HEK293 (cell line): Measurements from ENCODE around the gene LRCH1.

Experiments used
- ZNF324 ChIP-seq: fragments of 450-650 bp; formaldehyde crosslinking; IDR thresholded peaks from 2 replicates; pipeline ENCODE4 v1.5.1; 2016; ENCODE audit warnings: missing biosample characterization, missing genetic modification characterization
- TF ChIP-seq, protein P1 (sequence below): fragments of 450-650 bp; formaldehyde crosslinking; optimal IDR thresholded peaks from 2 replicates; pipeline ENCODE3; 2016; ENCODE audit warnings: missing biosample characterization, mild to moderate bottlenecking, missing genetic modification characterization

GRCh38 chr13:46607768-46608564 is 55.0 kb downstream of the LRCH1 start:
- TF ChIP-seq, protein P1, sequence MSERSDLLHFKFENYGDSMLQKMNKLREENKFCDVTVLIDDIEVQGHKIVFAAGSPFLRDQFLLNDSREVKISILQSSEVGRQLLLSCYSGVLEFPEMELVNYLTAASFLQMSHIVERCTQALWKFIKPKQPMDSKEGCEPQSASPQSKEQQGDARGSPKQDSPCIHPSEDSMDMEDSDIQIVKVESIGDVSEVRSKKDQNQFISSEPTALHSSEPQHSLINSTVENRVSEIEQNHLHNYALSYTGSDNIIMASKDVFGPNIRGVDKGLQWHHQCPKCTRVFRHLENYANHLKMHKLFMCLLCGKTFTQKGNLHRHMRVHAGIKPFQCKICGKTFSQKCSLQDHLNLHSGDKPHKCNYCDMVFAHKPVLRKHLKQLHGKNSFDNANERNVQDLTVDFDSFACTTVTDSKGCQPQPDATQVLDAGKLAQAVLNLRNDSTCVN (tag by site-specific recombination) = no peak
- TF ChIP-seq ZNF324 (tag by site-specific recombination) = no peak
